ENCODE results near the gene IER5. TPM values are rescaled to one million over a fixed set of nuclear protein-coding genes. Genes with fewer than 3 reads are reported as not detected.

The IER5 gene
- total RNA-seq = 10.0 and 13.9 TPM in 2 replicates

DNA sequence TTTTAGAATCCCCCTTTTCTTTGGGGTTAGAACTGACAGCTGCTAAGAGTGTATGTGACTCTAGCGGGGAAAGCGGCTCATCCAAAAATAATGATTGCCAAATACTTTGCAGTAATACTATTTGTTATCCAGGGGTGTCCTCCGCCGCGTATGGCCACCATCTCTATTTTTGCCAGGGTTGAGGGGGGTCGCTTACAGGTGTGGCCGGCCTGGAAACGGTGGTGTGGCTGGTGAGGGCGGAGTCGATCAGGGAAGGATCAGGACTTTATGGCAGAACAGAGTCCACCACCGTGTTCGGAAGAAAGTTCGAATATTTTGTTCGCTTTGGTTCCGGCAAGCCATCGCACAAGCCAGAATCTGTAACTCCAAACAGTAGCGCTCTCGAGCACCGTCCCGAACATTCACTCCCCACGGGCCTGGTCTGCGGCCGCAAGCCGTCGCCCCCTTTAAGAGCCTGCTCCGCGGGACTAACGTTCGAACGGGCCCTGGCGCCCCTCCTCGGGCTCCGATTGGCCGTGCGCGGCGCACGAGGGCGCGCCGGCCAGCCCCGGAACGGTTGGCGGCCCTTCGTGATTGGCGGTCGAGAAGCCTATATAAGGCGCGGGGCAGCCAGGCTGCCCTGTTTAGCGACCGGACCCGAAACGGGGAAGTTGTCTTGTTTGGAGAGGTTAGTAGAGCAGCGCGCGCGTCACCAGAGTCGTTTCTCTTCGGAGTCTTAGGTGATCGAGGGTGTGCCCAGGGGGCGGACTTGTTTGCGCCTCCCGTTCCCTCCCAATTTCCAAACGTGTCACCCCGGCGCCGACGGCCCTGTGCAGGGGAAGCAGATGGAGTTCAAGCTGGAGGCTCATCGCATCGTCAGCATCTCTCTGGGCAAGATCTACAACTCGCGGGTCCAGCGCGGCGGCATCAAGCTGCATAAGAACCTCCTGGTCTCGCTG is at the start of gene IER5:
Gene IER5 (plus strand): TSS at position 622 of the 938 bp plus-strand sequence. CDS start 203 bp downstream, at position 825.

Other genes starting within 250 kb of the IER5 start
- gene KIAA1614, start 175.8 kb upstream of the IER5 start, total RNA-seq = 4.9 and 7.9 TPM in 2 replicates
- 17.7 and 19.0 TPM in 2 replicates for gene STX6, start 65.8 kb upstream of the IER5 start, total RNA-seq
- gene MR1, start 54.7 kb upstream of the IER5 start, total RNA-seq = 11.0 and 13.4 TPM in 2 replicates